Activated T-cell treated with anti-CD3 and anti-CD28 coated beads, Interleukin-2, amount 50 U/mL, for 4 hours (primary cell): ENCODE data around the gene ATP5F1A. TPM values are rescaled to one million over a fixed set of nuclear protein-coding genes. Genes with fewer than 3 reads are reported as not detected.
"Not testable (repeated sequence)": the region's sequence is repeated elsewhere in the genome, so short reads cannot be mapped to it uniquely, and the experiment has no call there.

ENCODE experiments used
- ATAC-seq, 2 donors: fragments of 200-7000 bp; cut with Tn5 transposase; one replicate each; pipeline ENCODE4 v1.10.0; 2021
- DNase-seq: peaks from one replicate; pipeline ENCODE4 v3.0.0-alpha.2; 2020
- H3K27me3 Mint-ChIP-seq: one replicate; pipeline ENCODE4 v1.8.0; 2021; ENCODE audit warnings: low read depth, mixed read lengths
- H3K36me3 Mint-ChIP-seq: one replicate; pipeline ENCODE4 v1.8.0; 2022; ENCODE audit warnings: mixed read lengths; ENCODE audit not compliant: insufficient read depth
- H3K4me1 Mint-ChIP-seq: one replicate; pipeline ENCODE4 v1.8.0; 2021; ENCODE audit warnings: low read depth, mixed read lengths
- H3K4me3 Mint-ChIP-seq: one replicate; pipeline ENCODE4 v1.8.0; 2021; ENCODE audit warnings: mild to moderate bottlenecking, moderate library complexity, mixed read lengths
- H3K9me3 Mint-ChIP-seq: one replicate; pipeline ENCODE4 v1.8.0; 2021; ENCODE audit warnings: mixed read lengths
- total RNA-seq, 3 donors: library from RNA; stranded (reverse); gene quantifications; one replicate each; pipeline ENCODE4 v1.2.1, GENCODE V29; 2021

Gene ATP5F1A
- total RNA-seq, 3 donors from 2014 or later, result 459 to 501 (median 492) TPM

- peaks cover 32% of the 10 kb centered on the region for H3K4me1 Mint-ChIP-seq
- H3K9me3 Mint-ChIP-seq, result no peaks in the 10 kb centered on the region
- no peaks in the 10 kb centered on the region for H3K27me3 Mint-ChIP-seq
- peak; percentile 10 to 15 for ATAC-seq
- no peak for DNase-seq
- H3K4me3 Mint-ChIP-seq, result peak overlapping the region; percentile 99
- H3K36me3 Mint-ChIP-seq, result peaks cover 16% of the 10 kb centered on the region
Observed at GRCh38 chr18:46097431-46097800, 680 bp downstream of the ATP5F1A start.

- peaks cover 36% of the 10 kb centered on the region for H3K4me1 Mint-ChIP-seq
- ATAC-seq (no peak), DNase-seq (no peak)
- H3K27me3 Mint-ChIP-seq, result no peaks in the 10 kb centered on the region
- H3K36me3 Mint-ChIP-seq, result peaks cover 19% of the 10 kb centered on the region
- H3K4me3 Mint-ChIP-seq, result peak overlapping the region; percentile 99
- H3K9me3 Mint-ChIP-seq, result no peaks in the 10 kb centered on the region
Observed at GRCh38 chr18:46096651-46097300, 1.3 kb downstream of the ATP5F1A start.

GRCh38 chr18:46095532-46095931 lies 2.6 kb downstream of the ATP5F1A start:
- Mint-ChIP-seq H3K9me3 (no peaks in the 10 kb centered on the region), H3K36me3 (peaks cover 30% of the 10 kb centered on the region), H3K4me1 (peaks cover 46% of the 10 kb centered on the region), H3K4me3 (peak overlapping the region; percentile 99), H3K27me3 (no peaks in the 10 kb centered on the region)
- DNase-seq (no peak), ATAC-seq (no peak)

- ATAC-seq, DNase-seq, H3K27me3 Mint-ChIP-seq, H3K9me3 Mint-ChIP-seq, H3K4me3 Mint-ChIP-seq: not testable (repeated sequence)
- peaks cover 58% of the 10 kb centered on the region for H3K36me3 Mint-ChIP-seq
- H3K4me1 Mint-ChIP-seq, result peaks cover 20% of the 10 kb centered on the region
Observed at GRCh38 chr18:46088501-46088900, 9.6 kb downstream of the ATP5F1A start.

GRCh38 chr18:46084431-46084830 lies 13.7 kb downstream of the ATP5F1A start:
- Mint-ChIP-seq H3K4me3 (no peak overlapping the region), H3K36me3 (peaks cover 53% of the 10 kb centered on the region)

GRCh38 chr18:46080156-46080555 lies 17.9 kb downstream of the ATP5F1A start:
- H3K9me3 Mint-ChIP-seq, result no peaks in the 10 kb centered on the region

More at GRCh38 chr18:46084431-46084830, 13.7 kb downstream of the ATP5F1A start:
- no peaks in the 10 kb centered on the region for H3K9me3 Mint-ChIP-seq
- no peaks in the 10 kb centered on the region for H3K27me3 Mint-ChIP-seq
- no peak for DNase-seq
- ATAC-seq, result no peak
- H3K4me1 Mint-ChIP-seq, result peaks cover 2% of the 10 kb centered on the region

GRCh38 chr18:46079336-46079735 lies 18.8 kb downstream of the ATP5F1A start:
- Mint-ChIP-seq H3K27me3 (no peaks in the 10 kb centered on the region), H3K9me3 (no peaks in the 10 kb centered on the region), H3K4me1 (no peaks in the 10 kb centered on the region), H3K4me3 (no peak overlapping the region), H3K36me3 (peaks cover 24% of the 10 kb centered on the region)
- DNase-seq (no peak), ATAC-seq (no peak)

More at GRCh38 chr18:46080156-46080555, 17.9 kb downstream of the ATP5F1A start:
- ATAC-seq, result no peak
- Mint-ChIP-seq H3K36me3 (peaks cover 29% of the 10 kb centered on the region), H3K4me3 (no peak overlapping the region), H3K27me3 (no peaks in the 10 kb centered on the region), H3K4me1 (no peaks in the 10 kb centered on the region)
- DNase-seq, result no peak

- peak; percentile 47 for DNase-seq
- no peak overlapping the region for H3K4me3 Mint-ChIP-seq
- peak; percentile 32 to 35 for ATAC-seq
Observed at GRCh38 chr18:46073474-46074331, 24.4 kb downstream of the ATP5F1A start.

GRCh38 chr18:46072959-46073358 lies 25.1 kb downstream of the ATP5F1A start:
- Mint-ChIP-seq H3K4me1 (peaks cover 37% of the 10 kb centered on the region), H3K9me3 (no peaks in the 10 kb centered on the region), H3K4me3 (peak overlapping the region; percentile 82), H3K36me3 (no peaks in the 10 kb centered on the region), H3K27me3 (no peaks in the 10 kb centered on the region)
- ATAC-seq (no peak), DNase-seq (no peak)

More at GRCh38 chr18:46073474-46074331, 24.4 kb downstream of the ATP5F1A start:
- Mint-ChIP-seq H3K36me3 (no peaks in the 10 kb centered on the region), H3K27me3 (no peaks in the 10 kb centered on the region), H3K9me3 (no peaks in the 10 kb centered on the region), H3K4me1 (peaks cover 36% of the 10 kb centered on the region)

- Mint-ChIP-seq H3K36me3 (peaks cover 1% of the 10 kb centered on the region), H3K27me3 (no peaks in the 10 kb centered on the region), H3K4me1 (peaks cover 37% of the 10 kb centered on the region), H3K4me3 (peak overlapping the region; percentile 82), H3K9me3 (no peaks in the 10 kb centered on the region)
- no peak for ATAC-seq
- no peak for DNase-seq
Observed at GRCh38 chr18:46072376-46072867, 25.7 kb downstream of the ATP5F1A start.

- peak; percentile 76 to 77 for ATAC-seq
- H3K27me3 Mint-ChIP-seq, result no peaks in the 10 kb centered on the region
- H3K4me3 Mint-ChIP-seq, result peak within 1 kb of the TSS; percentile 83
- peaks cover 37% of the 10 kb centered on the region for H3K4me1 Mint-ChIP-seq
- H3K9me3 Mint-ChIP-seq, result no peaks in the 10 kb centered on the region
- peaks cover 1% of the 10 kb centered on the region for H3K36me3 Mint-ChIP-seq
- DNase-seq, result peak; percentile 66
Observed at GRCh38 chr18:46071653-46072375, 26.3 kb downstream of the ATP5F1A start, which contains the start of gene PSTPIP2. PSTPIP2 (minus strand) TSS chr18:46072260; CDS start chr18:46072188, 72 bp downstream.

GRCh38 chr18:46070815-46071652 lies 27.1 kb downstream of the ATP5F1A start:
- no peak for DNase-seq
- H3K27me3 Mint-ChIP-seq, result no peaks in the 10 kb centered on the region
- peak; percentile 15 to 17 for ATAC-seq
- peaks cover 37% of the 10 kb centered on the region for H3K4me1 Mint-ChIP-seq
- H3K4me3 Mint-ChIP-seq, result peak overlapping the region; percentile 83
- peaks cover 1% of the 10 kb centered on the region for H3K36me3 Mint-ChIP-seq
- H3K9me3 Mint-ChIP-seq, result no peaks in the 10 kb centered on the region

- H3K36me3 Mint-ChIP-seq, result peaks cover 1% of the 10 kb centered on the region
- H3K9me3 Mint-ChIP-seq, result no peaks in the 10 kb centered on the region
- ATAC-seq (no peak), DNase-seq (no peak)
- no peaks in the 10 kb centered on the region for H3K27me3 Mint-ChIP-seq
- H3K4me3 Mint-ChIP-seq, result peak overlapping the region; percentile 83
- H3K4me1 Mint-ChIP-seq, result peaks cover 37% of the 10 kb centered on the region
Observed at GRCh38 chr18:46070232-46070631, 27.9 kb downstream of the ATP5F1A start.
